Brain microvascular endothelial cell (primary cell): ENCODE results near the gene MAGIX.

ENCODE experiments used
- DNase-seq: peaks from one replicate; pipeline ENCODE4 v3.0.0-alpha.2; 2020
- H3K27ac ChIP-seq: fragments of 250-450 bp; sonication (Bioruptor Pico); 2 replicates; pipeline ENCODE4 v1.5.1; 2020; ENCODE audit warnings: mild to moderate bottlenecking, moderate library complexity
- H3K27me3 ChIP-seq: fragments of 250-450 bp; sonication (Bioruptor Pico); replicated peaks from 2 replicates; pipeline ENCODE4 v1.5.1; 2020; ENCODE audit warnings: mild to moderate bottlenecking
- H3K36me3 ChIP-seq: fragments of 250-450 bp; sonication (Bioruptor Pico); replicated peaks from 2 replicates; pipeline ENCODE4 v1.5.1; 2020; ENCODE audit warnings: mild to moderate bottlenecking
- H3K4me3 ChIP-seq: 2 replicates; pipeline ENCODE4 v1.5.1; 2011; ENCODE audit warnings: low read depth, mild to moderate bottlenecking, control low read depth, low read length, moderate library complexity
- in situ Hi-C: cut with HindIII; loops from 2 replicates; pipeline ENCODE4 v1.10.0; 2017; ENCODE audit warnings: low sequenced_read_pairs, low pct_ligation_motif_present
- TF ChIP-seq, protein P1 (sequence below): IDR thresholded peaks from 2 replicates; pipeline ENCODE4 v1.5.1; 2011; ENCODE audit warnings: low read depth, mild to moderate bottlenecking, moderate library complexity, low read length, control low read depth, inconsistent platforms; ENCODE audit errors: missing control alignments

The MAGIX gene

DNA sequence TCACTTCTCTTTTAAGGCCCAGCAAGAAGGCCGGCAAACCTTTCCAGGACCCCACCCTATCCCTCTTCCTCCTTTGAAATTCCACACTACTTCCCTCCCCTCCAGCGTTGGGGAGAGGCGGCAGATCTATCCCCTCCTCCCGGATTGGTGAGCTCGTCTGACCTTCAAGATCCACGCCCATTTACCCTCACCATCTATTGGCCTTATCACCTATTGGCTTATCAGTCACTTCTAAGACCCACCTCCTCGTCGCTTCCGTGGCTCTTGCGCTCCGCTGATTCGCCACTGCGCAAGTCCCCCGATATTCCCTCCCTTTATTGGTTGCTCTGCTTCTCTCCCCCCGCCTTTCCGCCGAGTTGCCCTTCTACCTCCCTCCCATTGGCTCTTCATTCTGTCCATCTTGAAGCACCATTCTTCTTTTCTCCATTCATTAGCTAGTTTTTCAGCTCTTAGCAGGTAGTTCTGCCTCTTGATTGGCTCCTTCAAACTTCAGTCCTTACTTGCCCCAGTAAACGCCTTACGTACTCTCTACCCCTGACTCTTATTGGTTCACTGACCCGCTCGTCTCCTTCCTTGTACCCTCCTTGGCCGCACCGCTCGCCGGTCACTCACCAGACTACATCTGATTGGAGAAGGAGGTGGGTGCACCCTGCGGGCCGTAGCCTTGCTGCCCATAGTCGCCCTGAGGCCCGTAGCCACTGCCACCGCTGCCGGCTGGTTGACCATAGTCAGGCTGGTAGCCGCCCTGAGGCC lies 28.4 kb downstream of the MAGIX start:
- peak overlapping the region; percentile 58 for H3K27ac ChIP-seq
- peak; percentile 98 for DNase-seq
- TF ChIP-seq, protein P1, sequence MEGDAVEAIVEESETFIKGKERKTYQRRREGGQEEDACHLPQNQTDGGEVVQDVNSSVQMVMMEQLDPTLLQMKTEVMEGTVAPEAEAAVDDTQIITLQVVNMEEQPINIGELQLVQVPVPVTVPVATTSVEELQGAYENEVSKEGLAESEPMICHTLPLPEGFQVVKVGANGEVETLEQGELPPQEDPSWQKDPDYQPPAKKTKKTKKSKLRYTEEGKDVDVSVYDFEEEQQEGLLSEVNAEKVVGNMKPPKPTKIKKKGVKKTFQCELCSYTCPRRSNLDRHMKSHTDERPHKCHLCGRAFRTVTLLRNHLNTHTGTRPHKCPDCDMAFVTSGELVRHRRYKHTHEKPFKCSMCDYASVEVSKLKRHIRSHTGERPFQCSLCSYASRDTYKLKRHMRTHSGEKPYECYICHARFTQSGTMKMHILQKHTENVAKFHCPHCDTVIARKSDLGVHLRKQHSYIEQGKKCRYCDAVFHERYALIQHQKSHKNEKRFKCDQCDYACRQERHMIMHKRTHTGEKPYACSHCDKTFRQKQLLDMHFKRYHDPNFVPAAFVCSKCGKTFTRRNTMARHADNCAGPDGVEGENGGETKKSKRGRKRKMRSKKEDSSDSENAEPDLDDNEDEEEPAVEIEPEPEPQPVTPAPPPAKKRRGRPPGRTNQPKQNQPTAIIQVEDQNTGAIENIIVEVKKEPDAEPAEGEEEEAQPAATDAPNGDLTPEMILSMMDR = no peak
- H3K36me3 ChIP-seq = no peaks in the 10 kb centered on the region
- no peaks in the 10 kb centered on the region for H3K27me3 ChIP-seq
- in situ Hi-C loops = no loop called here
- H3K4me3 ChIP-seq = peak overlapping the region; percentile 71

DNA sequence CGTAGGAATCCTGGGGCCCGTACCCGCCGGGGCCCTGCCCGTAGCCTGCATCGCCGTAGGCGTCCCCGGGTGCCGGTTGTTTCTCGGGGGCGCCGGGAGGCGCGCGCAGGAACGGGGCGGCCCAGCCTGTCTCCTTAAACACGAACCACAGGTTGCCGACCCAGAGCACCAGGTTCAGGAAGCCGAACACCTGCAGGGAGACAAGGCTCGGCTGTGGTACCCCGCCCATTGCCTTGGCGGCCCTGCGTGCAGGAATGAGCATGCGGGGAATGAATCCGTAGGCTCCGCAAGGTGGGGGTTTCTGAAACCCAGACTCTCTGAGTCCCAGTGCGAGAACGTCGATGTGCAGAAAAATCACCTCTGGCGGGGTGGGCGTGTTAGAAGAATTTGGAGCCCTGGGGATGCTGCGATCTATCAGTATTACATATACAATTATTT lies 29.0 kb downstream of the MAGIX start:
- Histone ChIP-seq H3K27ac (peak overlapping the region; percentile 58), H3K4me3 (peak overlapping the region; percentile 71), H3K36me3 (no peaks in the 10 kb centered on the region), H3K27me3 (no peaks in the 10 kb centered on the region)
- TF ChIP-seq, protein P1 = no peak
- DNase-seq = no peak
- in situ Hi-C loops = no loop called here

DNA sequence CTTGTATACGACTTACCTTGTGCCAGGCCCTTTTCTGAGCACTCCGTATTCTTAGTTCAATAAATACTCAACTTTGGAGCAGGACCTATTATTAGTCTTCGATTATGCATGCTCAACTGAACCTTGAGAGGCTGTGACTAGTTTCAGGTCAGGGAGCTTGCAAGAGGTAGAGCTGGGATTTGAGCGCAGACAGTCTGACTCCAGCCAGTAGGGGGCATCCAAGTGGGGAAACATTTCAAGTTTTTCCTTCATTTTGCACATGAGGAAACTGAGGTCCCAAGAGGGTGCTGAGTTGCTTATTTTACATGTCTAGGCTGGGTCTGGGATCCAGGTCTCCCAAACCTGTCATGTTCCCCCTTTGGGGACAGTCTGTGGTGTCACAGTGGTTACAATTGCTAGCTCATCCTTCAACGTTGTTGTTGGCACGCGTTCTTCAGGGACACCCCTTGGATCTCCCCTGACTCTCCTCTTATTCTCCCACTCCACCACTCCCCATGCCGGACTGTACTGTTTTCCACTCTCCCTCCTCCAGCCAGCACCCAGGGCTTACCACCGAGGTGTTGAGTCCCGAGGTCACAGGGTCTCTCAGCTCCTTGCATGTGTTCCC lies 30.3 kb downstream of the MAGIX start:
- in situ Hi-C loops = no loop called here
- TF ChIP-seq, protein P1 = peak; percentile 74
- DNase-seq = peak; percentile 8
- Histone ChIP-seq H3K27ac (no peak overlapping the region), H3K36me3 (no peaks in the 10 kb centered on the region), H3K4me3 (no peak overlapping the region), H3K27me3 (no peaks in the 10 kb centered on the region)

DNA sequence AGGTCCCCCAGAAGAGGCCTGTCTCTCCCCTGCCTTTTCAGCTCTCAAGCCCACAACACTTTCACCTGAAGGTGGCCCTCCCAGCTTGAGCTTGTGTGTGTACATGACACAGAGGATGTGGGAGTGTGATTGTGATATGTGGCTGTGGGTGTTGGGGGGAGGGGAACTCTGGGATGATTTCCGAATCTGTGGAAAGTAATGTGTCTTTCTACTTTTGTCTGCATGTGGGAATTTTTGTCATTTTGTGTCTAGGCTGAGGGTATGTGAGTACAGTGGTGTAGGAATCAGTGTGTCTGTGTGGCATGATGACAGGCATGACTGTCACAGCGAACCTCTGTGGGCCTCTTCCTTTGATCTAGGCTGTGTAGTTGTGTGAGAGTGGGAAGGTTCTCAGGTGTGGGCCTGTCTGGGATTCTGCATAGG lies 31.0 kb downstream of the MAGIX start:
- H3K27ac ChIP-seq = no peak overlapping the region
- DNase-seq = no peak
- H3K4me3 ChIP-seq = no peak overlapping the region
- H3K27me3 ChIP-seq = no peaks in the 10 kb centered on the region
- in situ Hi-C loops = no loop called here
- H3K36me3 ChIP-seq = no peaks in the 10 kb centered on the region
- TF ChIP-seq, protein P1 = no peak

DNA sequence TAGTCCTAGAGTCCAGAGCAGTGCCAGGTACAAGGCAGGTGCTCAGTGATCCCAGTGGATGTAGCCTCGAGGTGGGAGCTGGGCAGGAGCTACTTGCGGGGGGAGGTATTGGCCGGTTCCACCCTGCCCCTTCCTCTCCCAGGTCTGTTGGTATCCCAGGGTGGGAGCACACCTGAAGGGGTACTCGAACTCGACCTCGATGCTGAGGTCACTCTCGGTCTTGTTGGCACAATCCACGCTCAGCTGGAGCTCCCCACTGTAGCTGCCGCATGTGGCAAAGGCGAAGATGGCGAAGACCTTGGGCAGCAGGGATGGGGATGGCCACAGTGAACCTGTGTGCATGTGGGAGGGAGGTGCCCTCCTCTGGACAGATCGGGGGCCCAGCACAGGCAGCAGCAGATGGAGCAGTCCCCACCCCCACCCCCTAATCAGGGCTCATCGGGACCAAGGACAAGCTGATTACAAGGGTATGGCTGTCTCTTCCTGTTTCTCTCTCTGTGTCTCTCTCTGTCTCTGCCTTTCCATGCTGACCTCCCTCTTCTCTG lies 35.1 kb downstream of the MAGIX start:
- no peak for DNase-seq
- in situ Hi-C loops = no loop called here
- no peaks in the 10 kb centered on the region for H3K27me3 ChIP-seq
- H3K4me3 ChIP-seq = no peak overlapping the region
- H3K27ac ChIP-seq = no peak overlapping the region
- no peaks in the 10 kb centered on the region for H3K36me3 ChIP-seq
- TF ChIP-seq, protein P1 = no peak
